Suprapubic skin (tissue), 4 donors: ENCODE measurements around the gene TFAP2B. TPM values are rescaled to one million over a fixed set of nuclear protein-coding genes. Genes with fewer than 3 reads are reported as not detected.

Experiments used
- DNase-seq, 2 donors: peaks; one replicate each; pipeline ENCODE4 v3.0.0-alpha.2; 2019; ENCODE audit warnings: low spot score in 2 of 2
- H3K27ac ChIP-seq: fragments of 200-600 bp; sonication (generic); one replicate; pipeline ENCODE4 v1.5.1; 2019
- H3K27me3 ChIP-seq: fragments of 200-600 bp; sonication (generic); one replicate; pipeline ENCODE4 v1.5.1; 2019
- H3K36me3 ChIP-seq: fragments of 200-600 bp; sonication (generic); one replicate; pipeline ENCODE4 v1.5.1; 2019
- H3K4me1 ChIP-seq: fragments of 200-600 bp; sonication (generic); one replicate; pipeline ENCODE4 v1.5.1; 2019
- H3K4me3 ChIP-seq: fragments of 200-600 bp; sonication (generic); one replicate; pipeline ENCODE4 v1.5.1; 2019; ENCODE audit warnings: mild to moderate bottlenecking
- H3K9me3 ChIP-seq: fragments of 200-600 bp; sonication (generic); one replicate; pipeline ENCODE4 v1.5.1; 2019
- EP300 ChIP-seq: sonication (generic); formaldehyde crosslinking; IDR thresholded peaks from one replicate; pipeline ENCODE4 v1.6.1; 2017; ENCODE audit warnings: antibody characterized with exemption
- POLR2A ChIP-seq, 2 donors: fragments of 450-650 bp; IDR thresholded peaks; one replicate each; pipeline ENCODE4 v1.6.1; 2017; ENCODE audit warnings: antibody characterized with exemption in 2 of 2, mild to moderate bottlenecking in 2 of 2, moderate library complexity in 2 of 2
- POLR2AphosphoS5 ChIP-seq, 3 donors: sonication (generic); formaldehyde crosslinking; IDR thresholded peaks; one replicate each; pipeline ENCODE4 v1.6.1; 2017; ENCODE audit warnings: antibody characterized with exemption in 3 of 3
- WGBS: methylation state at CpG from one replicate; pipeline ENCODE4 v1.1.5; 2018; 5-methylcytosine and 5-hydroxymethylcytosine counted together
- total RNA-seq, 4 donors: library from RNA; depleted of rRNA; stranded (reverse); fragments of >200 nt; gene quantifications; one replicate each; pipeline ENCODE4 v1.1.0, GENCODE V29; 2016
- TF ChIP-seq, protein P1 (sequence below), 2 donors: fragments of 200-600 bp in 1 of 2; fragments of 450-650 bp in 1 of 2; sonication (generic) in 1 of 2; IDR thresholded peaks; one replicate each; pipeline ENCODE4 v1.5.1; 2016 to 2019; ENCODE audit warnings: antibody characterized with exemption in 2 of 2, mild to moderate bottlenecking in 1 of 2, moderate library complexity in 1 of 2

TFAP2B gene
- total RNA-seq, 4 donors from 2014 or later: 4.3 to 9.0 (median 8.2) TPM

DNA sequence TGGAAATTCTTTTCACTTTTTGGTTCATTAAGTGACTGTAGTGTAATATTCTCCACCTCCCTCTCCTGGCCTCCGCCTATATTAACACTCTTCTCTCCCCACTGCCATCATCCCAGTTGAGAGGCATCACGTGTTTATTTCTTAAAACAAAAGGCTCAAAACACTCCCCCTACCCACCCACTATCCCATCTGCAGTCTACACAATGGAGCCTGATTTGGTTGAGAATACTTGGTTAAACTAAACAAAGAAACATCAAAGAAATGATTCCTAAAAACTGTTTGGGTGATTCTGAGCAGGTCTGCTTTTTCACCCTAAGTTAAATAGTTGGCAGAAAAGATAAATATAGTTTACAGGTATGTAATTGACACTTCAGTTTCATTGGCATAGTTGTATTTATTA is 5.9 kb downstream of the TFAP2B start:
- Histone ChIP-seq H3K27me3 (peaks cover 85% of the 10 kb centered on the region), H3K4me3 (peak overlapping the region; percentile 54), H3K36me3 (no peaks in the 10 kb centered on the region), H3K4me1 (peaks cover 41% of the 10 kb centered on the region), H3K9me3 (no peaks in the 10 kb centered on the region), H3K27ac (peak overlapping the region; percentile 89)
- WGBS: 11% methylated on average over 2 of the region's 2 CpGs
- TF ChIP-seq POLR2AphosphoS5 (IDR thresholded peaks at IDR 0.05) (no peak), EP300 (no peak)
- TF ChIP-seq, protein P1, sequence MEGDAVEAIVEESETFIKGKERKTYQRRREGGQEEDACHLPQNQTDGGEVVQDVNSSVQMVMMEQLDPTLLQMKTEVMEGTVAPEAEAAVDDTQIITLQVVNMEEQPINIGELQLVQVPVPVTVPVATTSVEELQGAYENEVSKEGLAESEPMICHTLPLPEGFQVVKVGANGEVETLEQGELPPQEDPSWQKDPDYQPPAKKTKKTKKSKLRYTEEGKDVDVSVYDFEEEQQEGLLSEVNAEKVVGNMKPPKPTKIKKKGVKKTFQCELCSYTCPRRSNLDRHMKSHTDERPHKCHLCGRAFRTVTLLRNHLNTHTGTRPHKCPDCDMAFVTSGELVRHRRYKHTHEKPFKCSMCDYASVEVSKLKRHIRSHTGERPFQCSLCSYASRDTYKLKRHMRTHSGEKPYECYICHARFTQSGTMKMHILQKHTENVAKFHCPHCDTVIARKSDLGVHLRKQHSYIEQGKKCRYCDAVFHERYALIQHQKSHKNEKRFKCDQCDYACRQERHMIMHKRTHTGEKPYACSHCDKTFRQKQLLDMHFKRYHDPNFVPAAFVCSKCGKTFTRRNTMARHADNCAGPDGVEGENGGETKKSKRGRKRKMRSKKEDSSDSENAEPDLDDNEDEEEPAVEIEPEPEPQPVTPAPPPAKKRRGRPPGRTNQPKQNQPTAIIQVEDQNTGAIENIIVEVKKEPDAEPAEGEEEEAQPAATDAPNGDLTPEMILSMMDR (IDR thresholded peaks at IDR 0.05): no peak
- no peak for DNase-seq

DNA sequence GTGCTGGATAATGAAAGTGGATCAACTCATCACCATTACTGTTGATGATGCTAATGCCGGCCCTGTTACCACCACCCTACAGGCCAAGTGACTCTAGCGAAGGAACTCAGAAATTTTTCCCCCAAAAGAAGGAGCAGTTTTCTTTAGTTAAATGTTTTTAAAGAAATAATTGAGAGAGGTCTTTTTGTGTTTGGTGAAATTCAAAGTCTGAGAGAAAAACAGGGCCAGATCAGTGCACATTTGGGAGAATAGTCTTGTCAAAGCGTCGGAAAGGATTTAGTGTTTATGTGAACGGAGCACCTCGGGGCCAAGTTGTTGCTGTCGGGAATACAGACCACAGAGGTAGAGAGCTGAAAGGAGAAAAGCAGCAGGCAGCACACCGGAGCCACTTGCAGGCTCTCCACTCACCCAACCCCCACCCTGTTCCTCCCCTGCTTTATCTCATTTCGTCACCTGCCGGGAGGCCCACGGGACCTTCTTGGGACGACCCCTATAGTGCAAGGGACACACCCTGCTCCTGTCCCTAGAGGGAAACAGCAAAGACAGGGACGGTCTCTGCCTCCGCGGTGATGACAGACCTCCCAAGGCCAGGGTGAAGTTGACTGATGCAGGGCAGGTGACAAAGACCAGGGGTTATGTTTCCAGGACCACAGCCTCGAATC is 6.8 kb downstream of the TFAP2B start:
- Histone ChIP-seq H3K9me3 (no peaks in the 10 kb centered on the region), H3K4me3 (peak overlapping the region; percentile 35), H3K27ac (peak overlapping the region; percentile 70), H3K27me3 (peaks cover 79% of the 10 kb centered on the region), H3K4me1 (peaks cover 42% of the 10 kb centered on the region), H3K36me3 (no peaks in the 10 kb centered on the region)
- DNase-seq: no peak
- WGBS: 4% methylated on average over 15 of the region's 16 CpGs
- TF ChIP-seq POLR2A (IDR thresholded peaks at IDR 0.05): no peak
- TF ChIP-seq EP300: no peak
- TF ChIP-seq, protein P1 (IDR thresholded peaks at IDR 0.05): no peak
- TF ChIP-seq POLR2AphosphoS5 (IDR thresholded peaks at IDR 0.05): no peak

DNA sequence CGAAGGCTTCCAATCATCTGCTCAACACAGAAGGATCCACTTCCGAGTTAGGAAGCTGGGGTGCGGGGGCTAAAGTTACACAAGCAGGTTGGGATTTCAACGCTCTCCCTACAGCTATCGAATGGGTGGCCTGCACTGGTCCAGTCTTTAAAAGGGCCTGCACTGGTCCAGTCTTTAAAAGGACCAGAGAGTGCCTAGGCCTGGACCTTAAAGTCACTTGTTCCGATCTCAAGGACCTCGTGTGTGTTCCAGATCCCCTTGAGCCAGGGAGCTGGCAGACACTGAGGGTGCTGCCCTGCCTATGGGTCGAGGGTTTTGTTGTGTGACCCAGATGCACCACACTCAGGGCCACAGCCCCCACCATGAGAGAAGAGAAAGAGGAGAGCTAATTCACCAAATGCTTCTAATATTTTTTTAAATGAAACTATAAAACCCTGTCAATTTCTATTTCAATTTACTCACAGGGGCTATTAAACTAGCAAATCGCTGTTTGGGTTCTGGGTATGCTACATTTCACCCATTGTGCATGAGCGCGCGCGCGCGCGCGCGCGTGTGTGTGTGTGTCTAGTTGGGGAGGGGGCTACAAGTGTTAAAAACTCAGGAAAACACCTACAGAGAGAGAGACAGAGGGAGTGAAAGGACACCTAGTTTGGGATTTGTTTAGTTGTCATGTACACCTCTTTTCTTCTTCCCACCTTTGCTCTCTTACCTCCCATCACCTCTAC is 7.5 kb downstream of the TFAP2B start:
- Histone ChIP-seq H3K4me1 (peaks cover 42% of the 10 kb centered on the region), H3K36me3 (no peaks in the 10 kb centered on the region), H3K4me3 (peak overlapping the region; percentile 35), H3K27me3 (peaks cover 75% of the 10 kb centered on the region), H3K27ac (peak overlapping the region; percentile 70), H3K9me3 (no peaks in the 10 kb centered on the region)
- WGBS: 20% methylated on average over 14 of the region's 19 CpGs
- TF ChIP-seq, protein P1 (IDR thresholded peaks at IDR 0.05): no peak
- TF ChIP-seq POLR2A (IDR thresholded peaks at IDR 0.05): no peak
- TF ChIP-seq POLR2AphosphoS5 (IDR thresholded peaks at IDR 0.05): no peak
- TF ChIP-seq EP300: no peak
- no peak for DNase-seq

DNA sequence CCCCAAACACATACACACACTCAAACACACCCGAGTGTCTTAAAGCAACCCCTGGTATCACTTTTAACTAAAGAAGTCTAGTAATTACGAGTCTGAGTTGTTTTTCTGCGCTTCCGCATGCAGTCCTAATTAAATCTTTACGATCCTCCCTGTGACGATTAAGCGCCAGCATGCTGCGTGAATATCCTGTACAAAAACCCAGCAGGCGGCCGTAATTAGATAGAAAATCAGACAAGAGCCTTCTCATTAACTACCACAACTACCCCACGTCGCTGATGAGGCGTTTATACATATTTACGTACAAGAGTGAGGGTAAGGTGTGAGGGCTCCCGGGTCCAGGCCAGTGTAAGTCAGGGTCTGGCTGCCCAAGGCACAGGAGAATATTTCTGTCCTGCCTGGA is 8.1 kb downstream of the TFAP2B start:
- Histone ChIP-seq H3K27ac (peak overlapping the region; percentile 70), H3K36me3 (no peaks in the 10 kb centered on the region), H3K4me1 (peaks cover 42% of the 10 kb centered on the region), H3K4me3 (peak overlapping the region; percentile 35), H3K27me3 (peaks cover 75% of the 10 kb centered on the region), H3K9me3 (no peaks in the 10 kb centered on the region)
- no peak for TF ChIP-seq POLR2A (IDR thresholded peaks at IDR 0.05)
- no peak for TF ChIP-seq POLR2AphosphoS5 (IDR thresholded peaks at IDR 0.05)
- TF ChIP-seq, protein P1 (IDR thresholded peaks at IDR 0.05): no peak
- TF ChIP-seq EP300: no peak
- WGBS: 5% methylated on average over 15 of the region's 15 CpGs
- no peak for DNase-seq

DNA sequence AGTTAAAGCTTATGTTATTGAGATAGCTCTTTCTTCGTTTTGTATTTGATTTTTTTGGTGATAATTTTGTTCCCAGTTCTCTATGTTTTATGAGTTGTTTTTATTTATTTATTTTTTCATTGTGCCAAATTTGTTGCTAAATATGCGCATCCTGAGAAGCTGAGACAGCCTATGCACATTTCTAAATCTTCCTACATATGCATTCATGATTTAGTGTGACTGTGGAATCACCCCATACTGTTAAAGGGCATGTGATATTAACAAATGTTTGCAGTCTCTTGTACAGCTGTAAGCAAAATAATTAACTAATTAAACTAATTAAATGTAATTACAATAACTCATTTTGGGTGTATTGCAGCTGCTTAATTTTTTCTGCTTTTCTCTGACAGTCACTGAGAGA is 10.4 kb downstream of the TFAP2B start:
- H3K36me3 ChIP-seq: no peaks in the 10 kb centered on the region
- DNase-seq: no peak
- peaks cover 54% of the 10 kb centered on the region for H3K27me3 ChIP-seq
- 39% methylated on average over 2 of the region's 2 CpGs for WGBS
- no peak overlapping the region for H3K27ac ChIP-seq
- no peaks in the 10 kb centered on the region for H3K9me3 ChIP-seq
- no peak overlapping the region for H3K4me3 ChIP-seq
- peaks cover 36% of the 10 kb centered on the region for H3K4me1 ChIP-seq
- TF ChIP-seq POLR2A (IDR thresholded peaks at IDR 0.05): no peak
- no peak for TF ChIP-seq EP300
- TF ChIP-seq, protein P1 (IDR thresholded peaks at IDR 0.05): no peak
- TF ChIP-seq POLR2AphosphoS5 (IDR thresholded peaks at IDR 0.05): no peak
